GM13977 (cell line): Measurements from ENCODE around the gene IMMP2L.

Experiments
- DNase-seq: peaks from one replicate; pipeline ENCODE4 v3.0.0; 2012; ENCODE audit warnings: low spot score
- CTCF ChIP-seq: IDR thresholded peaks from 2 replicates; pipeline ENCODE4 v1.5.1; 2012; ENCODE audit warnings: mild to moderate bottlenecking, control low read depth; ENCODE audit not compliant: insufficient read depth; ENCODE audit errors: extremely low read depth, missing control alignments
- in situ Hi-C: fragments of 300-500 bp; cut with MboI; formaldehyde crosslinking; loops from one replicate; pipeline ENCODE4 v1.12.0; 2022; ENCODE audit warnings: low sequenced_read_pairs, low pct_unique_long_range_greater_than_20kb, mixed read lengths, inconsistent platforms; ENCODE audit not compliant: unreplicated experiment

The IMMP2L gene

GRCh38 chr7:110645616-110646015 lies 916.7 kb downstream of the IMMP2L start:
- in situ Hi-C loops: no loop called here
- no peak for TF ChIP-seq CTCF
- no peak for DNase-seq

- in situ Hi-C loops: no loop called here
- no peak for DNase-seq
- TF ChIP-seq CTCF: no peak
These were observed 917.2 kb downstream of the IMMP2L start for GRCh38 chr7:110645060-110645459.

- in situ Hi-C loops: no loop called here
These were observed 925.0 kb downstream of the IMMP2L start for GRCh38 chr7:110637252-110637651.

GRCh38 chr7:110633313-110633712 lies 929.0 kb downstream of the IMMP2L start:
- DNase-seq: no peak
- in situ Hi-C loops: no loop called here
- TF ChIP-seq CTCF: no peak

More at GRCh38 chr7:110637252-110637651, 925.0 kb downstream of the IMMP2L start:
- TF ChIP-seq CTCF: no peak
- no peak for DNase-seq

GRCh38 chr7:110626414-110626813 lies 935.9 kb downstream of the IMMP2L start:
- DNase-seq: no peak
- no peak for TF ChIP-seq CTCF
- in situ Hi-C loops: no loop called here

GRCh38 chr7:110625294-110625693 lies 937.0 kb downstream of the IMMP2L start:
- in situ Hi-C loops: no loop called here
- TF ChIP-seq CTCF: no peak

GRCh38 chr7:110623436-110623835 lies 938.9 kb downstream of the IMMP2L start:
- DNase-seq: no peak
- TF ChIP-seq CTCF: no peak
- in situ Hi-C loops: no loop called here

More at GRCh38 chr7:110625294-110625693, 937.0 kb downstream of the IMMP2L start:
- no peak for DNase-seq
